HG03045 (cell line): Measurements from ENCODE around the gene DOCK4.

Experiments
- ATAC-seq: cut with Tn5 transposase; IDR thresholded peaks from one replicate; pipeline ENCODE4 v1.9.1; 2021; ENCODE audit warnings: mild to moderate bottlenecking, moderate library complexity; ENCODE audit not compliant: unreplicated experiment

DOCK4 gene

DNA sequence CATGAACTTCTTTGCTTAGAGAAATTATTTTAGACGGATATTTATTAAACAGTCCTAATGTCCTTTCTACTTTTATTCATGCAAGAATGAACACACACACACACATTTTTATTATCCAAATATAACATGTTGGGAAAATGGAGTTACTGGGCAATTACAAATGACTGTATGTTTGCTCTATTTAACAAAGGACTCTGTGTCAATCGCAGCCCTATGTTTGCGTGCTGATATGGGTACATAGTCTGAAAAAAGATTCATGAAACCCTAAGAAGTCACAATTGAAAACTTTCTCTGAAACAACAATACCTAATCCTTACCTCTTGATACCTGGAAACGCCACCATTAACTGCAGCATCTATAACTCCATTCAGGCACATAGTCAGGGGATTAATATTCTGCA lies 459.2 kb downstream of the DOCK4 start:
- no peak for ATAC-seq

DNA sequence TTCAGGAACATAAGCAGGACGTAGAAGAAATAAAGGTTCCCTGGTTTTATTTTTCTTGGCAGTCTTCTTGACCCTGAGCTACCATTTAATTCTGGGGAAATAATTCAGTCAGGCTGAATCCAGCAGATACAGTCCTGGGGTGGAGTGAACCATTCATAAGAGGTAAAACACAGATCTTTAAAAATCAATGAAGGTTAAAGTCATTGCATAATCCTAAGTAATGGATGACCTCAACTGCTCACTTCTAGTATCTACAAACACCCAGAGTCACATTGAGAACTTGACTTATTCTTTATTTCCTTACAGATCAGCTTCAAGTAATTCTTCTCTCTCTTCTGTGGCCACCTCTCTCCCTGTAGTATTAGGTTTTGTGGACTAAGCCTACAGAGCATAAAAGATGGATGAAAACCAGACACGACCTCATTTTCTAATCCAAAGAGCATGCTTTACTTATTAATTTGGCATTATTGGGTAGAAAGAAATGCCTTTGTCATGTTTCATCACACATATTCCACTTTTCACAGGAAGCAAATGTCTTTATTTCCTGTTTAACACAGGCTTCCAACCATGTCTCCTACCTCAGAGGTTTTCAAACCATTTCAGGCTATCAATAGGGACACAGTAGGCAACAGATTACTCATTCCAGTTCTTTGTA lies 461.6 kb downstream of the DOCK4 start:
- ATAC-seq = no peak

DNA sequence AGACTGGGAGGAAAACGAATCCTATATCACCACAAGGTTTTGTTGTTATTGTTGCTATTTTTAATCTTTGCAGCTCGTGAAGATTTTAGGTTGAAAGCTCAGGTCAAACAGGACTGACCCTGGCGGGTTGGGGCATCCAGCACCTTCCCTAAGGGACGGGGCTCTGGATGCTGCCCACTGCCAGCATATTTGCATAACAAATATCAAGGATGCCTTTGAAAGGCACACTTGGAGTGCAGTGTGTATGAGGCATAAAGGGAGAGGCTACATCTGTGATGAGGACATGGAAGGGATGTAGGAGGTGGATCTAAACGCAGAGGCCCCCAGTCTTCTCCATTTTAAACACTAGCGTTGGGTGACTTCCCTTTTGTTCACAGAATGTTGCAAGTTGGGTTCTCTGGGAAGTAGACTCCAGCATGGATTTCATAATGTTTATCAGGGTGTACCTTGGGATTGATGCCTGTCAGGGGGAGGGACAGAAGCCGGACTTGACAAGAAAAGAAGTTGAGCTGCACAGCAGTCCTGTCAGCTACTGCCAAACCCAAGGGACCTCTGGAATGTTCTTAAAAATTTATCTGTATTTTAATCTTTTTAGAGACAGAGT lies 462.9 kb downstream of the DOCK4 start:
- no peak for ATAC-seq

DNA sequence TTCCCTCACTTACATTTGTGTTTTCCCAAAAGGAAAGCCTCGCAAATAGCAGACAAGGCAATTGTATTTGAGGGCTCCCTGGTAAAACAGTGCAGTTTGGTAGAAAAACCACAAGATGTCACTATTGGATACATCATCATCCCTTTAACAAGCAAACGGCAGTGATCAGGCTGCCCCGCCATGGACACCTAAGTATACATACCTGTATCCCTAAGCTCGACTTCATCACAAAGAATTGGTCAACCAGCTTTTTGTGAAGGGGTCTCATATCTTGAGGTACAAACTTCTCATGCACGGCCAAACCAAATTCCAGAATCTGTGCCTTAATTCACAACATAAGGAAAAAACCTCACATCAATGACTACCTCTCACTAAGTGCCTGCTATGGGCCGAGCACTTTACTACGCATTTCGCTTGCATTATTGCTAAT lies 464.4 kb downstream of the DOCK4 start:
- peak; percentile 89 for ATAC-seq

DNA sequence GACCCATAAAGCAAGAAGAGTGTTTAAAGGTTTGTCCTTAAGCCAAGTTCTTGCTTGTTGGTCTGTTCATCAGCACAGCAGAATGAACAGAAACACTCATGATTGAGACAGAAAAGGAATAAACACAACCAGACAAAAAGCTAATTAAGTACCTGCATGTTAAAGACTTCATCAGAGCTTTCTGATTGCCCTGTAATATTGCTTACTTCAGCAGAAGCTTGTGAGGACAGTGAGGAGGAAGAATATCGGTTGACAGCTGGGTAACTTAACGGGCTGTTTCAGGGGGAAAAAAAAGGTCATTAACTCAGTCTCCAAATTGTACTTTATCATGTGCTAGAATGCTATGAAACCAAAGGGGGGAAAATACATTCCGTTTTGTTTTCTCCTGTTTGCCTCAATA lies 465.3 kb downstream of the DOCK4 start:
- ATAC-seq = no peak

DNA sequence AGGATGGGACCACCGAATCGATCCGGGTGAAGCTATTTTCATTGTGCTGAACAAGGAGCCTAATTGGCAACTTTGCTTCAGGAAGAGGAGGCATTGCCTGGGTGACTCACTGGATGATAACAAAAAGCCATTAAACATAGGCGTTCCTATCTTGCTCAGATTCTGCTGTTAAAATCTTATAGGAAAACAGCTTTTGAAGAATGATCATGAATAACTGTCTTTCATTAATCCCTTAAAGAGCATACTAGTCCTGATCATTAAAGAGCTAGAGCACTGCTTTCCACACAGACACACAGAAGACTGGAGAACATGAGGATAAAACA lies 469.7 kb downstream of the DOCK4 start:
- no peak for ATAC-seq

DNA sequence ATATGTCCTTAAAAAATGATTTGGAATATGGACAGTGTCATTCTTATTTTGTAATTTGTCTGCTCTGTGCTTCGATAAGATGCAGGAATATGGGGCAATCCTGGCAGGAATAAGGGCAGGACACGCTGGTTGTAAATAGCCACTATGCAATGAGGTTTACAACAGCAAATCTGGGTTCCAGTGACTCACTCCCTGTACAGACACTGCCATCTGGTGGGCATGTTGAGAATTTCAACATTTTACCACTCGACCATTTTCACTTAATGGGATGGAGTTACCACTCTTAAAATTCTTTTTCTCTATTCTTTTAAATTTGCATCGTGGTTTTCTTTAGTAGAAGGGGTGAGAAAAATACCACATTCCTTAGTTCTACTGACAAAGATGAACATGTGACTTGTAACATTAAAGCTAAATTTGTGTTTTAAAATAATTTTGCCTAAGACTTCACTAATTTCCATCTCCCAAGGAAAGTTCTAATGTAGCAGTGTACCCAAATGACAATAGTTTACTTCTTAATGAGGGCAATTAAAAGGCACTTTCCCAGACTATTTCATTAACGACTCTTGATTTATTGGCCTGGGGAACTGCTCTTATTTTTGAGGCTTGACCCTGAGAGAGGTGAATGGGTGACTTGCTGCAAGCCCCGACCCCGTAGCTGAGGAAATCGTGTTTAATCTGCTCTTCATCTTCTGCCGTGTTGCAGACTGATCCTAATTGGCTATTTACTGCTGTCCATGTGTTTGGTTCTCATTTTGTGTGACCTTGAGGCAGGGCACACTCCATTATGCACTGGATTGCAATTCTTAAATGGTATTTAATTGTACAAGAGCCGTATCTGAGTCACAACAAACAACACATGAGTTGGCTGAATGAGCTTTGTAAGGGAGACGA lies 470.3 kb downstream of the DOCK4 start:
- peak; percentile 57 for ATAC-seq

DNA sequence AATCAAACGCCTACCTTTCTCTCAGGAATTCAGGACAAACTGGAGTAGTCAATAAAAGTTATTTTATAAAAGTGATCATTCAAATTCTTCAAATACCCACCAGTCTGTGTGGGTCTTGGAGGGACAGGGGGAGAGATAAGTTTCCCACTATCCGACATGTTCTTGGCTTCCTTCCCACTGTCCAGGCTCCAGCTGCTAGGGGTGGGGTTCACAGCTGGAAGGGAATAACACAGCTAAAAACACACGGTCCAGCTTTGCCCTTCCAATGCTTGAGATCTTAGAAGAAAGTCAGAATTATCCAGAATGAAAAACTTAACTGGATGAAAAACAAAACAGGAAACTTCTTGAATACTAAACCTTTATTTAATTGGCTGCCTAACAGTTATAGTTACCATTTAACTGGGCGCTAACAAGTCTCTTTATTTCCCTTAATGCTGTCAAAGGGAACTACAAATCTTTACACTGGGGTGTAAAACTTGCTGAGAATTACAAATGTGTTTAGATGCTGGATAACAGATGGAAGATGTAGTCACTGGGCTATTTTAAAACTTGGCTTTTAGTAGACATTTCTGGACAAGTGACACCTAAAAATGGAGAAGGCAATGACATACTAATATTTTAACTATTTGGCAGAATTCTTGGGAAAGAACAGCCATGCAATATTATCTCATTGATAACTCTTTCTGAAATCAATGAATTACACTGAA lies 471.1 kb downstream of the DOCK4 start:
- ATAC-seq = no peak

DNA sequence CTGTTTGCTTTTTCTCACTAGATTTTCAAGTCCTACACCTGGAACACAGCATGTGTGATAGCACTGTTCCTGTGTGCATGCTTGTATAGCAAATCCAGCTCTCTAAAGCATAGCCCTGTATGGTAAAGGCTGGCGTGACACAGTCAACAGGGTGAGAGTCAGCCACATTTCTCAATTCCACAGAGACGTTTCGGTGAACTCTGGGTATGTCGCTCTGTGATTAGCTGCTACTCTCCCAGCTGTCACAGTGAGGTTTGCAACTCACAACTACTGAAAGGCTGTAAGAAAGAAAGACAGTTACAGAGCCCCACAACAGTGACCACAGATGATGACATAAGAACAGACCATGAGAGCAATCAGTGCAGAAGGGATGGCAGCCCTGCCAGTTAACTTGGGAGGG lies 473.3 kb downstream of the DOCK4 start:
- no peak for ATAC-seq

DNA sequence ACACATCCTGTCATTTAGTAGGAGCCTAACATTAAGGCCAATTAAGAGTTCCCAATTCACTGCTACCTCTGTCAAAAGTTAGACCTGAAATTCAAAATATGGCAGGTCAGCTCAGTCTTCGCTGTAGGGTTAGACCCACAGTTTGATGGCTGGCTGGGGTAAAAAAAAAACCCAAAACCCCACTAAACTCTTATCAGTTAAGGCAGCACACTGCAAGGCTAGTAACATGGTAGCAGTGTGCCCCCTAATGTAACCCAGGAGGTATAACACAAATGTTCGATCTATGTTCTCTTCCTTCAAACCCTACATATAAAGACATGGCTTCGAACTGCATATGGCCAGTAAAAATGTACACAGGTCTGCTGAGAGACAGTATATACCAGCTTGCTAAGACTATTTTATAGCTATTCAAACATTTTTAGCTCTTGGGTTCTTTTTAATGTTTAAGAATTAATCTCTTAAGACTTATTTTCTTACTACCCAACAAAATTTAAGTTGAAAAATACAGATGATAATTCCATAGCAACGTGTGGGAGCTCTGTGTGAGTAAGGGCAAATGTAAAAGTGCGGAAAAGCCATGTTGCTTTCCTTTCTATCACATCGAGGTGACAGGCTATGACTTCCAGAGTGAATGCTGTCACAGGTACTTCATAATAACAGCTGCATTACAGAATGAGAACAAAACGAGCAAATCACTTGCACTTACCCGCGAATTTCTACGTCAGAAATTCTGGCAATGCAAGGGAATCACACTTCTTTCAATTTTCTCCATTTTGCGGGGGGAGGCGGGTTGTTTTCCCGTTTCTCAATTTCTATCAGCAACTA lies 475.5 kb downstream of the DOCK4 start:
- no peak for ATAC-seq

DNA sequence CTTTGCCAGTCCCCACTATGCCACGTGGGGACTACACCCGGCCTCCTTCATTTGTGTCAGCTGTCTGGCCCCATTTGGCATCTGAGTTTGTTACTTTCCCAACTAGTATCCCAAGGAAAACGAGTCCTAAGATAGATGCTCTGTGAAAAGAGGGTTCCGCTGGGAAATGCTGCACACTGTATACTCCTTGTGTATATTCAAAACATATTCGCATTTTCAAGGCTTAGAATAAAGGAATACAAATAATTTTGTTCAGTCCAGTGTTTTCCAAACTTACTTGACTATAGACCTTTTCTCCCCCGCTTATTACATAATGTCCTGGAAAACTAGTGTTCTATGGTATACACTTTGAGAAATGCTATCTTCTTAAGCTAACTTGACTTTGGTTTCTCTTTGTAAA lies 476.1 kb downstream of the DOCK4 start:
- no peak for ATAC-seq

DNA sequence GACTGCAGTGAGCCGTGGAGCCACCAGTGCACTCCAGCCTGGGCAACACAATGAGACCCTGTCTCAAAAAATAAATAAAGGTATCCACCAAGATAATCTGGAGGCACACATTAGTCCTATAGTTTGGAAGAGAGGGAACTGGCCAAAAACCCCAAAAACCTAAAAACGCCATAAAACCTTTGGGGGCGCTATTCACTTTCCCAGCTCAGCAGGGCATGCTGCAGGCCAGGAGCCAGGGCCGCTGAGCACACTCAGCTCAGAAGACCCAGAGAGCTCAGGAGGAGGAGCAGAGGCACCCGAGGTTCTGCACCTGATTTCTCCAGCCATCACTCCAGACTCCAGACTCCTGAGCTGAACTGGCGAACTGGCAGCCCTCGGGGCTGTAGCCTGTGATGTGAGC lies 476.7 kb downstream of the DOCK4 start:
- no peak for ATAC-seq

DNA sequence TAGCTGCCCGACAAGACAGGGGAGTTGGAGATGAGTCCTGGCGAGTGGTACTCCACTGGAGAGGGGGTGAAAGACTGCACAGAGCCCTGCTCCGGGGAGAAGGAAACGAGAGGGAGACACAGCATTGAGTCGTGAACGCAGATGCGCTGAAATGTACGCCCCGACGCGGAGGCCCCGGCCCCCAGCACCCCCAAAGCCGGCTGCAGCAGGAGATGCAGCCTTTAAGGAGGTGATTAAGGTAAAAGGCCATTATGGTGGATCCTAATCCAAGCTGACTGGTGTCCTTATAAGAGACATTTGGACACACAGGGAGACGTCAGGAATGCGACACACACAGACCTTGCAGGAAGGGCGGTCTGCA lies 477.6 kb downstream of the DOCK4 start:
- no peak for ATAC-seq

DNA sequence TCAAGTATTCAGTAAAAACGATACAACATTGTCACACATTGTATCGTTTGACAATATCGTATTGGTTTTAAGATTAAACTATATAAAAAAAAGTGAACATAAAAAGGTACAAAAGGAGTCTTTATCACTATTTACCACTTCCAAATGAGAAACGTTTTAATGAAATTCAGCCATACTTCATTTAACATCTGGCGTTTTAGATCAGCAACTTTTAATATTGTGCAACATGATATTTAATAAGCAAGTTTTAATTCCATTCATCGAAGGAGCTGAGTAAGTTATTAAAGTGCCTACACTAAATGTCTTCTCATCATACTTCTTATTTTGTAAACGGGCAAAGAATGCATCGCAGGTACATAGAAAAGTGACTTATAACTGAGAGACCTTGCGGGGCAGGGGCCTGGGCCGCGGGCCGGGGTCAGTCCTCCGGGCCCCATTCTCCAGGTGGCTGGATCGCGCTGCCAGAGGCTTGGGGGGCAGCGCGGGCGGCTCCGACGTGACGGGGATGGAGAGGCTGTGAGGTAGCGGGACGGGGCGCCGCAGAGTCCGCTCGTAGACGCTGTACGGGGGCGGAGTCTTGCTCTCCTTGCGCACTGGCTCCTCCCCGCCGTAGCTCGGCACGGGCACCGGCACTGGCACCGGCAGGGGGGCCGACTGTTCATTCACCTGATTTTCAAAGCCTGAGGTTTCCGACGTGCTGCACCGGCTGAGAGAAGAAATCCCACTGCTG lies 478.1 kb downstream of the DOCK4 start:
- no peak for ATAC-seq

DNA sequence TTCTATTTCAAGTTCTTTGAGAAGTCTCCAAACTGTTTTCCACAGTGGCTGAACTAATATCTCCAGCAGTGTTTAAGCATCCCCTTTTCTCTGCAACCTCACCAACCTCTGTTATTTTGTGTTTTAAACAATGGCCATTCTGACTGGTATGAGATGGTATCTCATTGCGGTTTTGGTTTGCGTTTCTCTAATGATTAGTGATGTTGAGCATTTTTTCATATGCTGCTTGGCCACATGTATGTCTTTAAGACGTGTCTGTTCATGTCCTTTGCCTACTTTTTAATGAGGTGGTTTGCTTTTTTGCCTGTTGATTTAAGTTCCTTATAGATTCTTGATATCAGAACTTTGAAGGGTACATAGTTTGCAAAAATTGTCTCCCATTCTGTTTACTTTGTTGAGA lies 487.3 kb downstream of the DOCK4 start:
- no peak for ATAC-seq

DNA sequence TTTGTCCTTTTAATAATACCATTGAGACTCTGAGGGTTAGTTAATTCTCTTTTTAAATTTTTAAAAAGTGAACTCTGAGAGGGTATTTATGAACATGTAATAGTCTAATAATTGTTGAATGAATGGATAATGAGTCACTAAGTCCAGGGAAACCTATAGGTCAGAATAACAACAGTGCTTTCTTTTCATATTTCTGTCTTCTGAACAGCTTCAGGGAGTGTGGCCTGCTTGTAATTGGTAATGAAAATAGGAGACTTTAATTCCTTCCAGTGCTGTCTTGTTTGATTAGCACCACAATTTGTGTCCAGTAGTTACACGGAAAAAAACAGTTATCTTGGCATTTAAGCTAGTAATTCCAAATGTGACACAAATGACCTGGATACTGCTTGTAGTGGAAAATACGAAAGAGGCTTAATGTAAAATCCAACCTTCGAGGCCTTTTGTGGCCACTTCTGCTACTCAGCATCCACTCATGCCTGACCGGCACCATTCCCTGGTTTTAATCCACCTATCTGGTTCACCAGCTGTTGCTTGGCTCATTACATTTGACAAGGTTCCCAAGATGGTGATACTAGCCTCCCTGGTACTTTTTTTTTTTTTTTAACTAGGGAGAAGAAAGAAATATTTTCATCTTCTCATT lies 494.7 kb downstream of the DOCK4 start:
- ATAC-seq = no peak

DNA sequence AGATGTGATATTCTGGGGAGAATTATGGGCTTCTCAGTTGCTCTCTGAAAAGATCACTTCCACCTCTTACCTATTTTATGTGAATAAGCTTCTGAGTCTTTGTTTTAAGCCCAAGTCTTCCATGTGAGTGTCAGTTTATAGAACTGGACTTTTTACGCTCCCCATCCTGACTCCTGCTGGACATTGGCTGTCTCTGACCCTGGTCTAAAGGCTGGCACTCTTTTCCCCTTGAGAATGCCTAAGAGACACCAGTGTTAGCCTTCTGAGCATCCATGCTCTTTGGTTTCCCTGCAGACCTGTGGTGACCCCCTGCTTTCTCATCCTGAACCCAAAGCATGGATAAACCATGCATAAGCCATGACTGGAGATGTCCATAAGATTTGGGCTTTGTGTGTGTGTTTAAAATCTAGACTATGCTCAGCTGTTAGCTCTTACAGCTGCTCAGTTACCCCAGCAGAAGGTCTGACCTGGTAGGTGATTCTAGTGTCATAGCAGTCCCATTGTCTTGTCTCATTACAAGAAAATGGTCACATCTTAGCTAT lies 495.3 kb downstream of the DOCK4 start:
- no peak for ATAC-seq

DNA sequence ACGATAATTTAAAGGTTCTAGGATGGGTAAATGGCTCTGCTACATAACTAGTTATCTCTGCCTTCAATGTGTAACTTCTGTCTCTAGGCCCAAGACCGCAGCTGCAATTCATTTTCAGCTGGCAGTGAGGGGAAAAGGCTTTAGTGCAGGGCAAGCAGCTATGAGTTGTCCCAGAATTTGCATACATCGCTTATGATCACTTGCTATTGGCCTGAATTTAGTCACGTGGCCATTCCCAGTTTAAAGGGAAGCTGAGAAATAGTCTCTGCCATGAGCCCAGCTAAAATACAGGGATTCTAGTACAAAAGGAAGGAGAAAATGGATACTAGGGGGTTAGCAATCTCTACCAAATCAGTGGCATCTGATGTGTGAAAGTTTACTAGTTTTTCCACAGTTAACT lies 498.1 kb downstream of the DOCK4 start:
- no peak for ATAC-seq

DNA sequence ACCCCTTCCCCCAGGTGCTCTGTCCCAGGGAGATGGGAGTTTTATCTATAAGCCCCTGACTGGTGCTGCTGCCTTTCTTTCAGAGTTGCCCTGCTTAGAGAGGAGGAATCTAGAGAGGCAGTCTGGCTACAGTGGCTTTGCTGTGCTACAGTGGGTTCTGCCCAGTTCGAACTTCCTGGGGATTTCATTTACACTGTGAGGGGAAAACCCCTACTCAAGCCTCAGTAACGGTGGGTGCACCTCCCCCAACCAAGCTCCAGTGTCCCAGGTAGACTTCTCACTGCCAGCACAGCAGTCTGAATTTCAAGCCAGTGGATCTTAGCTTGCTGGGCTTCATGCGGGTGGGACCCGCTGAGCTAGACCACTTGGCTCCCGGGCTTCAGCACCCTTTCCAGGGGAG lies 500.4 kb downstream of the DOCK4 start:
- ATAC-seq = no peak
